ENCODE measurements around the gene NUP43.
"Not testable (repeated sequence)": the region's sequence is repeated elsewhere in the genome, so short reads cannot be mapped to it uniquely, and the experiment has no call there.

The NUP43 gene

GRCh38 chr6:149694921-149695320, 51.4 kb downstream of the NUP43 start:
- TF ChIP-seq, protein P1, sequence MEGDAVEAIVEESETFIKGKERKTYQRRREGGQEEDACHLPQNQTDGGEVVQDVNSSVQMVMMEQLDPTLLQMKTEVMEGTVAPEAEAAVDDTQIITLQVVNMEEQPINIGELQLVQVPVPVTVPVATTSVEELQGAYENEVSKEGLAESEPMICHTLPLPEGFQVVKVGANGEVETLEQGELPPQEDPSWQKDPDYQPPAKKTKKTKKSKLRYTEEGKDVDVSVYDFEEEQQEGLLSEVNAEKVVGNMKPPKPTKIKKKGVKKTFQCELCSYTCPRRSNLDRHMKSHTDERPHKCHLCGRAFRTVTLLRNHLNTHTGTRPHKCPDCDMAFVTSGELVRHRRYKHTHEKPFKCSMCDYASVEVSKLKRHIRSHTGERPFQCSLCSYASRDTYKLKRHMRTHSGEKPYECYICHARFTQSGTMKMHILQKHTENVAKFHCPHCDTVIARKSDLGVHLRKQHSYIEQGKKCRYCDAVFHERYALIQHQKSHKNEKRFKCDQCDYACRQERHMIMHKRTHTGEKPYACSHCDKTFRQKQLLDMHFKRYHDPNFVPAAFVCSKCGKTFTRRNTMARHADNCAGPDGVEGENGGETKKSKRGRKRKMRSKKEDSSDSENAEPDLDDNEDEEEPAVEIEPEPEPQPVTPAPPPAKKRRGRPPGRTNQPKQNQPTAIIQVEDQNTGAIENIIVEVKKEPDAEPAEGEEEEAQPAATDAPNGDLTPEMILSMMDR (IDR thresholded peaks at IDR 0.05; ENCODE audit: poor library complexity, severe bottlenecking): no peak
- Histone ChIP-seq H3K9me3 (ENCODE audit: severe bottlenecking) (no peaks in the 10 kb centered on the region), H3K36me3 (ENCODE audit: low read depth) (peaks cover 64% of the 10 kb centered on the region)

DNA sequence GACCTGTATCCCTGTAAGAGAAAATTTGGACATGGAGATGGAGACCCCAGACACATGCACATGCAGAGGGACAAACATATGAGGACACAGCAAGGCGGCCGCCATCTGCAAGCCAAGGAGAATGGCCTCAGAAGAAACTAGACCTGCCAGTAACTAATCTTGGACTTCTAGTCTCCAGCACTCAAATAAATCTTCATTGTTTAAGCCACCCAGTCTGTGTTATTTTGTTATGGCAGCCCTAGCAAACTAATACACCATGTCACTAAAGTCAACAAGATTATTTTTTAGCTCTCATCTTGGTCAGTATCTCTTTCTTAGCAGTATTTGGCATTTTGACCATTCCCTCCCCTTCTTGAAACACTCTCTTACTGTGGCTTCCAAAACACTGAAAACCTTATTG, 55.1 kb downstream of the NUP43 start:
- TF ChIP-seq, protein P1 (IDR thresholded peaks at IDR 0.05; ENCODE audit: poor library complexity, severe bottlenecking): no peak
- Histone ChIP-seq H3K36me3 (ENCODE audit: low read depth) (peaks cover 40% of the 10 kb centered on the region), H3K27ac (ENCODE audit: poor library complexity, severe bottlenecking) (no peak overlapping the region), H3K27me3 (ENCODE audit: insufficient read depth, poor library complexity, severe bottlenecking) (no peaks in the 10 kb centered on the region), H3K4me3 (ENCODE audit: severe bottlenecking) (no peak overlapping the region), H3K4me1 (ENCODE audit: insufficient read depth, poor library complexity, severe bottlenecking) (no peaks in the 10 kb centered on the region), H3K9me3 (ENCODE audit: severe bottlenecking) (no peaks in the 10 kb centered on the region)
- DNase-seq (ENCODE audit: low spot score) (no peak), ATAC-seq (ENCODE audit: low read depth) (no peak)

More at GRCh38 chr6:149694921-149695320, 51.4 kb downstream of the NUP43 start:
- ATAC-seq (ENCODE audit: low read depth): no peak
- H3K4me1 ChIP-seq (ENCODE audit: insufficient read depth, poor library complexity, severe bottlenecking): peaks cover 12% of the 10 kb centered on the region
- no peaks in the 10 kb centered on the region for H3K27me3 ChIP-seq (ENCODE audit: insufficient read depth, poor library complexity, severe bottlenecking)
- H3K4me3 ChIP-seq (ENCODE audit: severe bottlenecking): no peak overlapping the region
- no peak overlapping the region for H3K27ac ChIP-seq (ENCODE audit: poor library complexity, severe bottlenecking)
- no peak for DNase-seq (ENCODE audit: low spot score)

DNA sequence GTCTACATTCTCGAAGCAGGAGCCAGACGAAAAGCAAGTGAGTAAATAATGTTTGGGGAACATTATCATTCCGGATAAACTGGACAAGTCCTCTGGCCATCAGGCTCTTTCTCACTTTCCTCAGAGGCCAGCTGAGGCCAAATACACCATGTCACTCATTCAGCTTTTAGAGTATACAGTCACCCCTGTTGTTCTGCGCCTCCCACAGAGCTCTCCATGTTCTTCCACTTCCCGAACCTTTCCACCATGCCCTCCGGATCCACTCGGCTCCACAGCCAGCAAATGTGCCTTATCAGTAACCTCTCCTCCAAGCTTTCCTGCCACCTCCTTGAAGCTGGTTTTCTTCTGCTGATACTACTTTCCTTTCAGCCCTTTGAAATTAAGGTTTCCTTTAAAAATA, 60.1 kb downstream of the NUP43 start:
- DNase-seq (ENCODE audit: low spot score): no peak
- no peaks in the 10 kb centered on the region for H3K27me3 ChIP-seq (ENCODE audit: insufficient read depth, poor library complexity, severe bottlenecking)
- peaks cover 31% of the 10 kb centered on the region for H3K36me3 ChIP-seq (ENCODE audit: low read depth)
- no peak overlapping the region for H3K4me3 ChIP-seq (ENCODE audit: severe bottlenecking)
- no peak overlapping the region for H3K27ac ChIP-seq (ENCODE audit: poor library complexity, severe bottlenecking)
- TF ChIP-seq, protein P1 (IDR thresholded peaks at IDR 0.05; ENCODE audit: poor library complexity, severe bottlenecking): no peak
- H3K9me3 ChIP-seq (ENCODE audit: severe bottlenecking): no peaks in the 10 kb centered on the region
- no peaks in the 10 kb centered on the region for H3K4me1 ChIP-seq (ENCODE audit: insufficient read depth, poor library complexity, severe bottlenecking)
- no peak for ATAC-seq (ENCODE audit: low read depth)

DNA sequence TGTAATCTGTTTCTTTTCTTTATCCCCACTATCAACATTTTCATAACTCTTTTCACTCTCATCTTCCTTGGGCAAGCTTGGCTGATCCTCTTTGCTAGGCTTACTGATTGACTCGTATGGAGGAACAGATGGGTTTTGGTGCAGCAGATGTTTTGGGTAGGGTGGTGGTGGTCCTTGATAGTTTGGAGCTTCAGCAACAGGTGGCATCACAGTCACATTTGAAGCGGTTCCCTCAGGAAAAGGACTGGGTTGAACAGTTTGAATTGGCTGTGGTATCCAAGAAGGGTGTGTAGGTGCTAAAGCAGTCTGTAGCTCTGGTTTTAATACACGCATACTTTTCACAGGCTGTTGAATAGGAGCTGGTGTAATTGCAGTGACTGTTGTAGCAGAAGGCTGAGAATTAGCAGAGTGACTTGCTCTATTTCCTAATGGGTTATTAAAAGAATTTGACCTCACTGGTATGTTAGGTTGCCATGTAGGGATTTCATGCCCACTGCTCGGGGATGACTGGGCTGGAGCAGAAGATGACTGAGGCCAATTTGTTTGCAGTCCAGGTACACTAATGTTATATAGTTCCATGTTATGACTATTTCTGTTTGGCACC, 63.0 kb downstream of the NUP43 start:
- Histone ChIP-seq H3K4me3 (ENCODE audit: severe bottlenecking) (no peak overlapping the region), H3K4me1 (ENCODE audit: insufficient read depth, poor library complexity, severe bottlenecking) (no peaks in the 10 kb centered on the region), H3K36me3 (ENCODE audit: low read depth) (peaks cover 56% of the 10 kb centered on the region), H3K9me3 (ENCODE audit: severe bottlenecking) (no peaks in the 10 kb centered on the region), H3K27me3 (ENCODE audit: insufficient read depth, poor library complexity, severe bottlenecking) (no peaks in the 10 kb centered on the region), H3K27ac (ENCODE audit: poor library complexity, severe bottlenecking) (no peak overlapping the region)
- ATAC-seq (ENCODE audit: low read depth) (no peak), DNase-seq (ENCODE audit: low spot score) (no peak)
- TF ChIP-seq, protein P1 (IDR thresholded peaks at IDR 0.05; ENCODE audit: poor library complexity, severe bottlenecking): no peak

DNA sequence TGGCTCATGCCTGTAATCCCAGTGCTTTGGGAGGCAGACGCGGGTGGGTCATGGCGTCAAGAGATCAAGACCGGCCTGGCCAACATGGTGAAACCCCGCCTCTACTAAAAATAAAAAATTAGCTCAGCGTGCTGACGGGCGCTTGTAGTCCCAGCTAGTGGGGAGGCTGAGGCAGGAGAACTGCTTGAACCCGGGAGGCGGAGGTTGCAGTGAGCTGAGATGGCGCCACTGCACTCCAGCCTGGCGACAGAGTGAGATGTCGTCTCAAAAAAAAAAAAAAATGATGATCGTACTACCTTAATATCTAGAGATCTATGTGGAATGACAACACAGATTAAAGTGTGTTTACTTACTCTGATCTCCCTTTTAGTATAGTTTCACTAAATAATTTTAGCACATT, 64.5 kb downstream of the NUP43 start:
- H3K27me3 ChIP-seq (ENCODE audit: insufficient read depth, poor library complexity, severe bottlenecking); H3K4me1 ChIP-seq (ENCODE audit: insufficient read depth, poor library complexity, severe bottlenecking); H3K27ac ChIP-seq (ENCODE audit: poor library complexity, severe bottlenecking); H3K4me3 ChIP-seq (ENCODE audit: severe bottlenecking); DNase-seq (ENCODE audit: low spot score); H3K9me3 ChIP-seq (ENCODE audit: severe bottlenecking); ATAC-seq (ENCODE audit: low read depth): not testable (repeated sequence)
- peaks cover 66% of the 10 kb centered on the region for H3K36me3 ChIP-seq (ENCODE audit: low read depth)

All from RWPE2 (cell line).